Posterior vena cava (tissue), 2 donors: ENCODE results near the gene ITPK1. TPM values are rescaled to one million over a fixed set of nuclear protein-coding genes. Genes with fewer than 3 reads are reported as not detected.

Experiments used
- DNase-seq: peaks from one replicate; pipeline ENCODE4 v3.0.0-alpha.2; 2020; ENCODE audit warnings: low spot score
- intact Hi-C, 2 donors: fragments of 100-400 bp; cut with DNase I; formaldehyde crosslinking; loops; one replicate each; pipeline versions ENCODE4 v1.14.1 to v1.14.2; 2022 to 2023
- total RNA-seq, 2 donors: library from RNA; stranded (reverse); fragmentation: NEBNext Ultra II Directional; extraction: Animal tissue kit (Norgen Biotek cat#: 25700); gene quantifications; one replicate each; pipeline ENCODE4 v1.2.1, GENCODE V29; 2021
- donor health status: DM: yes; HTN: yes; CAD: no.
- donor health status: DM: yes; HTN: yes; CAD: no.

The ITPK1 gene
- total RNA-seq, 2 donors from 2014 or later: 50.9 to 68.6 TPM

DNA sequence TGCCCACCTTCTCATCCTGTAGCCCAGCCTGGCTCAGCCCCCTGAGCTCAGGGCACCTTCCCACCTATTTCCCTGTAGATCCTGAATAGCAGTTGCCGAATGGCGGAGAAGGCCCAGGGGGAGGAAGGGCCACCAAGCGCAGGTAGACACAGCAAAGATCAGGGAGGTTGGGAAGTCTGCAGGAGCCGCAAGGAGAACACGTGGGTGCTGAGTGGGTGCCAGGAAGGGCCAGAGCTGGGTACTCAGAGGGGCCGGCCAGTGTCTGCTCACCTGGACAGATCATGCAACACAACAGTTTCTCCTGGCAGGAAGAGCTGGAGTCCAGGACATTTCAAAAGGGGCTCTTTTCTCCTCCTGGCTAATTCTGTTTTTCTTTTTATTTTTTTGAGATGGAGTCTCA, 162.2 kb downstream of the ITPK1 start:
- intact Hi-C loops: no loop called here
- DNase-seq: no peak

DNA sequence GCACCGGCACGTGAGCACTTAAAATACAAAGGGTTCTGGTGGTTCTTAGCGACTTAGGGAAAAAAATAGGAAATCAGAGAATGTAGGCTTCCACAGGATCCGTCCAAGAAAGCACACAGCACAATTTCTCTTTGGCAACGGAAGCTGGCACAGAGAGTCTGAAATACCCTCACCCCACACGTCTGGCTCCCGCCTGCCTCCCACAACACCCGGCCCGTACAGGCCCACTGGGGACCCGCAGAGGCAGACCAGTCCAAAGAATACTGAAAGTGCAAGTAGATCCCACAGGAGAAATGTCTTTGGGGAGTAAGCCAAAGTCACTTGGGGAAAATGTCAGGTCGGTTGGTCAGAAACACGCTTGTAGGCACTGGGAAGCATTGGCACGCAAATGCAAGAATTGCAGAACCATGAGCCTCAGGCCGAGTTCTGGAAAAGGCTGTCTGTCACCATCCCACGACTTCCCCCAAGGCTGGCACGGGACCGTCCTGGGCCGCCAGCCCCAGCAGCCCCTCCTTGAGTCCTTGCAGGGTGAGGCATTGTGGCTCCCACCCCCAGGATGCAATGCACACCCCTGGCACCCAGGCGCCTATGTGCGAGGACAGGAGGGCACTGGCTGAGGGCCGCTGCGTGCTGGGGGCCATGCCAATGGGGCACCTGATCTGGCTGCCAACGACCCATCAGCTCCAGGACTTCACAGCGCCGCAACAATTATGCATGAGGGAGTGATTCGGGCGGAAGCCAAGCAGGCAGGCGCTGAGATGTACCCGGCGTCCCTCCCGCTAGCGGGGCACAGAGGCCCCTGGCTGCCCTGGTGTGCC, 163.0 kb downstream of the ITPK1 start:
- DNase-seq: peak; percentile 80
- intact Hi-C loops: no loop called here

DNA sequence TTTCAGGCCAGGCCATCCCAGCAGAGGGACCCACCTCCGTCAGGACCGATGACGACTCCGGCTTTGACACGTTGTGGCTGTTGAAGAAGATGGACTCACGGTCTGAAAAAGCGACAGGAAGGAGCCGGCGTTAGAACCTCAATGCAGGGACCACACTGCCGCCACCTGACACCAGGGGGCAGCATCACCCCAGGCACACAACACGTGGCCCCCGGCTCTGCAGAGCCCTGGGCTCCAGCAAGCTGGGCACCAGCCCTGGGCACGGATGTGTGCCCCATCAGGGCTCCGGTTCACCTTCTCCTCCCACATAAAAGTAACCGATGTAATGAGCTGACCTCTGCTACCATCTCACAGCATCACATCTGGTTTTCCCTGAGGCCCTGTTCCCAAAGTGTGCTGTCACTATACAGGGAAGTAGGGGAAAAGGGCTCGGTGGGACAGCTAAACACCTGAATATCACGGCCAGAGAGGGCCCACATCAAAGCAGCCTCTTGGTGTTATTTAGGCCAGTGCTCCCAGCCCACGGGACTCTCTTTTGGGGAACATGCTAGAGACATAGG, 163.7 kb downstream of the ITPK1 start:
- intact Hi-C loops: loop anchor here (1.0 to 2.0 kb wide), 2 partner anchors 187 kb away; no protein-coding TSS in a partner anchor
- DNase-seq: peak; percentile 94

DNA sequence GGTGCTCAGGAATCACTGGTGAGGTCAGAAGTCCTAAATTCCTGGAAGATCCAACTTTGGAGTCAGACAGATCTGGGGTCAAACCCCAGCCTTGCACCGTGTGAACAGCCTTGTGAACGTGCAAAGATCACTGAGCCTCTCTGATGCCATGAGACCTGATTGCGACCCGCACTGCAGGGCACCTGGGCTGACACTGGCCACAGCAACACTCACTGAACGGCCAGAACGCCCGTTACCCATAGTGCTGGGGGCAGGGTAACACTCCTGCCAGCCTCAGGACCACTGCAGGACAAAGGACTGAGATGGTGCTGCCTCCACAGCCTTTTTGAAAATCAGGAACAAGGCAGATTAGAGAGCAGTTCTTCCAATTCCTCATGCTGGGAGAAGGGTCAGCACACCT, 164.5 kb downstream of the ITPK1 start:
- no peak for DNase-seq
- intact Hi-C loops: loop anchor here (1.0 to 2.0 kb wide), 2 partner anchors 188 kb away; no protein-coding TSS in a partner anchor

DNA sequence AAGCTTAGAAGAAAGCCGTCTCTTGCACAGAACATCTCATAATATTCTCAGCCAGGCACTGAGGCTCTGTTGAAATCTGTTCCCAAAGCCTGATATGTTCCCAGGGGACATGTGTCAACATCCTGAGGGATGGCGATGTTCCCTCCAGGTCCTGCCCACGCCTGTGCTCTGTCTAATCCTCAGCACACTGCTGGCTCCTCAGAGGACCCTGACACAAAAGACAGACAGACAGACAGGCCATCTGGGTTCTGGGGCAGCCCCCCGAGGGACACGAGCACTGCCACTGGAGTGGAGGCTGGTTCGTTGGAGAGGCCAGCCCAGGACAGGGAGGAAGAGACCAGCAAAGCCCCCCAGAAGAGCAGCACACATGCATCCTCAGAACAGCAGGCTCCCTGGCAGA, 165.0 kb downstream of the ITPK1 start:
- intact Hi-C loops: loop anchor here (1.0 to 2.0 kb wide), 2 partner anchors 188 to 189 kb away; no protein-coding TSS in a partner anchor
- no peak for DNase-seq

DNA sequence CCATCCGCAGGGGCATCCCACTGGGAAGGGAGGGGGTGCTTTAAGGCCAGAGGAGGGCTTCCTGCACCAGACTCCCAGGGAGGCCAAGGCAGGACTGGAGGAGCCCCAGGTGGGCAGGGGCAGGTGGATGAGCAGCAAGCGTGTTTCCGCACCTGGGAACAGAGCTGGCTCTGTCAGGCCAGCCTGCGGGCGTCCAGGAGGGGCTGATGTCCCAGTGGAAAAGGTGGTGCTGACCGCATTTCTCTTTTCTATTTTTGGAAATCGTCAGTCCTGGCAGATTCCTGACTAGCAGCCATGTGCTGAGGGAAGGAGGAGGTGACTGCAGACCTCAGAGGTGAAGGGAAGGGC, 165.6 kb downstream of the ITPK1 start:
- intact Hi-C loops: loop anchor here in 1 of 2 donors (2.0 kb wide), 1 partner anchor 189 kb away; no protein-coding TSS in a partner anchor
- DNase-seq: no peak

DNA sequence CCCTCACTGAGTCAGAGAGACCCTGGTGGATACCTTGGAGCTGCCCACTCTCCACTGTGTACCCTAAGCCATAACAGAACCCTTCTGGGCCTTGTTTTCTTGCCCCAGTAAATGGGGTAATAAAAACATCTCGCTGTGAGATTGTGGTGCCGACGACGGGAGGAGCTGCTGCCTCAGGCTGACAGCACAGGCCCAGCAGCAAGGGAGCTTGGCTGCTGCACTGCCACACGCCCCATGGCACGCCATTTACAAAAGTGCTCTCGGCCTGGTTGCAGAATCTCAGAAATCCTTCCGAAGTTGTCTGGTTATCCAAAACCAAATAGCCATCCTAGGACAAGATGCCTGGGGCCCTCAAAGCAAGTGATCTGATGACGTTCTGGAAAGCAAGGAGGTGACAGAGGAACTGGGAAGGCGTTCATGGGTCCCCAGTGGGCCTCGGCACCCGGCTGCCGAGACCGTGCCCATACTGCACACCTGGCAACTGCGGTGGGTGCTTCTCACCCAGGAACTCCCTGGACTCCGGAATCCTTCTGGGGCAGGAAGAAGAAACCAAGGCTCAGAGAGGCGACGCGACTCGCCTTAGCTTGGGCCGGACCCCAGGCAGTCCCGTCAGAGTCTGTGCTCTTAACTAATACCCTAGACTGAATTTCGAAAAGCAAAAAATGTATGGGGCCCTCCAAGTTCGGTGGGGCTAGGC, 166.1 kb downstream of the ITPK1 start:
- intact Hi-C loops: loop anchor here in 1 of 2 donors (2.0 kb wide), 1 partner anchor 189 kb away; no protein-coding TSS in a partner anchor

DNA sequence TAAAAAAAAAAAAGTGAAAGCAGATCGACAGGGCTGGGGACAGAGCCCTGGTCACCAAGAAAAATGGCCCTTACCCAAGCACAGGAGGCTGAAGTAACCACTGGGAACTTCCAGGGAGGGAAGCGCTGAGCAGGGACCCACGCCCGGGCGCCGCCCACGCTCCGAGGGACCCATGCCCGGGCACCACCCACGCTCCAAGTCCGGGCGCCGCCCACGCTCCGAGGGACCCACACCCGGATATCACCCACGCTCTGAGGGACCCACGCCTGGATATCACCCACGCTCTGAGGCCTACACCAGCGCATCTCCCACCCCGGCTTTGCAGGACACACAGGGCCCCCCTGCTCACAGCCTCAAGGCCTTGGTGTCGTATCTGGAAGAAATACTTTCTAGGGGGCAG, 167.1 kb downstream of the ITPK1 start:
- DNase-seq: no peak

More for the DNA sequence above, 166.1 kb downstream of the ITPK1 start:
- DNase-seq: no peak

DNA sequence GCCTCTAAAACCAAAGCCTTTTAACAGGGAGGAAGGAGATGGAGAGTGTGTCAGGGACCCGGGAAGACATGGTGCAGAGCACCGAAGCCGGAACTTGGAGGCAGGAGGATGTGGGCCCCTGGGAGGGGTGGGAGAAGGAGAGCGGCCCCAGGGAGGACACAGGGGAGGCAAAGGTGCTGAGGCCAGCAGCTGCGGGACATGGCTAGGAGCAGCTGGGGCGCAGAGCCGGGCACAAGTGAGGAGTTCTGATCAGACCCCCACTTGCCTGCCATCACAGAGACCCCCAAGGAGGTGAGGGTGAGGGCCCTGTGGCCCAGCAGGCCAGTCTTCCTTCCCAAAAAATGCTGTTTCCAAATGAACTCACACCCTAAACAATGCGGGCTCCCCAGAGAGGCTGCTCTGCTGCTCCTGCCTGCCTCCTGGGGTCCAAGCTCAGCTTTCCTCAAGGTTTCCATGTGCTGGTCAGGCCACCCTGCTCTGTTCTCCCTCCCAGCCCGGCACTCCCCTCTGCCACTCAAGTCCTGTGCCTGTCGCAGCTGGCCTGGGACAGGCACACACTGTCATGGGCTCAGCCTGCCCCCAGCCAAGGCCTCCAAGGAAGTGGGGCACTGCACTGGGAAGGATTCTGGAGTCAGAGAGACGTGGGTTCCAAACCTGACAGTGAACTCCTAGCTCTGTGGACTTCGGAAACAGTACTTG, 168.7 kb downstream of the ITPK1 start:
- intact Hi-C loops: no loop called here
- DNase-seq: no peak

More for the DNA sequence above, 167.1 kb downstream of the ITPK1 start:
- intact Hi-C loops: no loop called here

DNA sequence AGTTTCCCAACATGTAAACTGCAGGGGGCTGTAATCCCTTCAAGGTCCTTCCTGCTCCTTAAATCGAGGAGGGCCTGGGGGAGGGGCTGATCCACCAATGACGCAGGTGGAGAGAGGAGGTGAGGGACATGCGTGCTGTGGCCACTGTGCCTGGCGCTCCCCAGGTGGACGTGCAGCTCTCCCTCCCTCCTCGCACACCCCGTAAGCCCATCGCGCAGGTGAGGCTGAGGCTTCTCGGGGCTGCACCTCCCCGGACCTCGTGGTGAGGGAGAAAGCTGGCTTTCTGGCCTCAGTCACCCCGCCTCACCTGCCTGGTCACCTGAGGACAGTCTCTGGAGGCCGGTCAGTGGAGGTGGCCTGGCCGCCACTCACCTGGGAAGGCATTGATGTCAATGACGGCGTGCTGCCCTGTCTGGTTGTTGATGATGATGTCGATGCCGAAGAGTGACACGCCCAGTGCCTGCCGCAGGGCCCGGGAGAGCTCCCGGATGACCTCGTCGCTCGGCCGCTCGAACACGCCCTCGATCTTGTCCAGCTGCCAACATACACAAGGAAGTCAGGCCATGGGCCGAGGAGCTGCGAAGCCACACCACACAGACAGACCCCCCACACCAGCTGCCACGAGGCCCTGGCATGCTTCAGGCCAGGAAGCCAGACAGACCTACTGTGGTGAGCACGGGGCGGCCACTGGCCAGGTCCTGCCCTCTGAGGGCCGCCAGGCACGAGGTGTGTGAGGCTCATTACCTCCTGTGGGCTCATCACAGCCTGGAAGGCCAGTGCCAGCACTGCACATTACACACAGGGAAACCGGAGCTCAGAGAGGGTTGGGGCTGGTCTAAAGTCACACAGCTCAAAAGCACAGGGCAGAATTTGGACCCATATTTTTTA, 169.5 kb downstream of the ITPK1 start:
- intact Hi-C loops: no loop called here
- DNase-seq: peak; percentile 89

DNA sequence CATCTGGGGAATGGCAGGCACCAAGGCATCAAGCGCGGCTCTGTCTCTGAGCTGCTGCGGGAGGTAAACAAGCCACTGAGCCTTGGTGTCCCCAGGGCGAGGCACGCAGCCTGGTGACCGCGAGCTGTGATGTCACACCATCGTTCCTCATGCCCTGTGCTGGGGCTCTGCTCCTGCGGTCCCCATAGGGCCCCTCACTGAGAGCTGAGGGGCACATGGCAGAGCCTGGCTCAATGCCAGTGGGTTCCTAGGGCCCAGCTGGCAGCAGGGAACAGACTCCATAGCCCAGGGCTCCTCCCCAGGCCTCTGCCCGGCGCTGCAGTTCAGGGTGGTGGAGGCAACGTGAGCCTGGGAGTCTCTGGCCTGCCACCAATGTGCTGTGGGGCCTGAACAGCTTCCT, 170.2 kb downstream of the ITPK1 start:
- intact Hi-C loops: no loop called here
- DNase-seq: no peak

DNA sequence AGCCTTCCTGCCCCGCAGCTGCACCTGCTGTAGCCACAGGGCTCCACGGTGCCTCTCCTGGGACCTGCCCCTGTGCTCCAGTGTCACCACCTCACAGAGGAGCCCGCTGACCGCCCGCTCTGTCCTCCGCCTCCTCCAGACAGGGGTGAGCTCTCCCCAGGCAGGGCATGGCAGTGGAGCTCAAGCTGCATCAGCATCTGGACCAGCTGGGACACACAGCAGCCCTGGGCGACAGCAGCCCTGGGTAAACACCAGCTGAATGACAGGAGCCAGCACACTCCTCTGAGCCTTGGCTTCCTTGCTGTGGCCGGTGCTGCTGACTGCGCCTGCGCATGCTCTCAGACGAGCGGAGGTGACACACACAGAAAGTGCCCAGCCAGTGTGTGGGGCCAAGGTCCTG, 170.7 kb downstream of the ITPK1 start:
- no peak for DNase-seq
- intact Hi-C loops: no loop called here

DNA sequence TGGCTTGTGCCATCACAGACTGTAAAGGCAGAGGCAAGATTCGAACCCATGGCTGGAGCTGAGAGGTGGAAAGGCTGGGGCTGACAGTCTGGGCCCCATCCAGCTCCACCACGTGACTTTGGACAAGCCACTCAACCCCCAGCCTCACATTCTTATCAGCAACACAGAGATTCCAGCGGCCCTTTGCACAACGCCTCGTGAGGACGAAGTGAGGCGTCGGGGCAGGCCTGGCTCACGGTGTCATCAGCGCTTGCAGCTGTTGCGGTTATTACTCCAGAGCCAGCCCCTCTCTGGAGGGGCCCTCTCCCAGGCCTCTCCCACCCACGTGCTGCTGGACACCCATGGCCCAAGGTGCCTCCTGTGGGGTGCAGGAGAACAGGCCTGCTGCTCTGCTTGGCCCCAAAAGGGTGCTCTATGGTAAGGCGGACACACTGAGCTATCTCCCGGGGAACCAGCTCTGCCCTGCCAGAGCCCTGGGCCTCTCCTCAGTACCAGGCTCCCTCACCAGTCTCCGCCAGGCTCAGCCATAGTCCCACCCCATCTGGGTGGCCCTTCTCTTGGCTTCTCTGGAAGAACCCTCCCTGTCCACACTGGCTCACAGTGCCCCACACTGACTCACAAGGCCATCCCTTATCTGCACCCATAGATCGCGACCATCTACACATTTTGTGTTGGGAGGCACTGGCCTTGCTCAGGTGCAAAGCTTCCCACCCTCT, 171.7 kb downstream of the ITPK1 start:
- intact Hi-C loops: no loop called here
- peak; percentile 81 for DNase-seq

DNA sequence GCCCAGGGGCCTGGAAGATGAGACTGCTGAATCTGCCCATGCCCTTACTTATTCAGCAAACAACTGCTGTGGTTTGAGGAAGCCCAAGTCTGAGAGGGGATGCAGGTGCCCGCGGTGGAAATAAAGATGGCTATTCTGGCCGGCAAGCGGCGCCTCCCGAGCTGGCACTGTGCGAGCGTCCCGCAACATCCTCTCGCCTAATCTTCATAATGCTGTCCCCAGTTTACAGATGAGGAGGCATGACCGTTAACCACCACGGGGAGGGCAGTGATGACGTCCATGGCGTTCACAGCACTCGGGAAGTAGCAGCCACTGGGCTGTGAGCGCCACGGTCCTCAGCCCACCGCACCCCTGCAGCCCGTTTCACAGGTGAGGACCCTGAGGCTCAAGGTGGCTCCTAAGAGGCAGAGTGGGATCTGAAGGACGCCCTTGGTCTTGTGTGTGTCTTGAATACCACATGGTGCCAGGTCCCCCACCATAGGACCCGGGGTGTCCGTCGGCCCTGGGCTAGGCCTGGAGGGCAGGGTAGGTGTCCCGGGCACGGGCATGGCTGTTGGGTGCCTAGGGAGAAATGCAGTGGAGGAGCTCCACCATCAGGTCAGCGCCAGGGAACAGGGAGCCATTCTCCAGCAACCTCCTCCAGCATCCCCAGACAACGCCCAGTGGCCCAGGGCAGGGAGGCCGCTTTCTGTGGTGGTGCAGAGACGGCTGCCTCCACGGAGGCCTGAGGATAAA, 172.6 kb downstream of the ITPK1 start:
- intact Hi-C loops: no loop called here
- DNase-seq: no peak

DNA sequence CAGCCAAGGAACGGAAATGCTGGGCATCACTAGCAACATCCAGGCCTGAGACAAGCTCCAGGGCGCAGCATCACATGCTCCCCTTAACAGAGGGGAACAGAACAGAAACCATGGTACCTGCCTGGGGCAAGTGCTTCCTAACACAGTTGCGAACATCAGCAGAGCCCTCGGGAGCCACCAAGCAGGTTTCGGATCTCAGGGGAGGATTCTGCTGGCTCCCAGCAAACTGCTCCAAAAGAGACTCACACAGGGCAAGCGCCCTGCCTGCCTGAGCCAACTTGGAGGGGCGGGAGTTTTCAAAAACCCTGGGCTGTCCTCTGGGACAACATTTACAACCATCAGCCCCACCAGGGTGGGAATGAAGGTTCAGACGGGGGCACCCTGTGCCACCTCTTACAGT, 173.1 kb downstream of the ITPK1 start:
- intact Hi-C loops: no loop called here

DNA sequence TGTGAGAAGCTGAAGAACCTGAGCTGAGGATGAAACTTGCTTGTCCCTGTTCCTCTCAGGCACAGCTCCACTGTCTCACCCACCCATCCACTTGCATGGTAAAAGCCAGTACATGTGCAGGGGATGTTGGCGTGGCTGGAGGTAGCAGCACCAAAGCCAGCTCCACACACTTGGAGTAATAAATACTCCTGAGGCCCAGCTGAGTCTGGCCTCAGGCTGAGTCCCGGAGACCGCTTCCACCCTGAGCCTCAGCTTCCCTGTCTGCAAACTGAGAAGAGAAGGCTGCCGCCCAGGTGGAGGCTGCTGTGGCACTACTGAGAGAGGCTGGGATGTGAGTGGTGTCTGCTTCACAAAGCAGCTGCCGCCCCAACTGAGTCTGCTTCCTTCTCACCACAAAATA, 173.6 kb downstream of the ITPK1 start:
- DNase-seq: no peak
- intact Hi-C loops: no loop called here

More for the DNA sequence above, 173.1 kb downstream of the ITPK1 start:
- no peak for DNase-seq

DNA sequence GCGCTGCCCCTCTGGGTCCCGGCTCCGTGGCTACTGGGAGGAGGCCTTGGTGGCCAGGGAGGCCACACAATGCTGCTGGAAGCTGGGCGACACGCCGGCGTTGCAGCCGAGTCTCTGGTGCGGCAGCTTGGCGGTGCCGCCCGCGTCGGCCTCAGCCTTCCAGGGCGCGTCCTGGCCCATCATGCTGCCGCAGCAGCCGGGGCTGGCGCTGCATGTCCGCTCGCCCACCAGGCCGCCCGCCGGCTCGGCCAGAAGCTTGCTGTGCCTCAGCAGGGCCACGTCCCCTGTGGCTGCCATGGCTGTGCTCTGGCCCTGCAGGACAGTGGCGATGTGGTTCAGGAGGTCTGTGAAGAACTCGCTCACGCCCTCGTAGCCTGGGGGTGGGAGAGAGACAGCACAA, 174.2 kb downstream of the ITPK1 start:
- intact Hi-C loops: no loop called here
- DNase-seq: no peak
